GM12891 (cell line): ENCODE data around the gene HOXA3.

Experiments
- DNase-seq: peaks from one replicate; pipeline ENCODE4 v3.0.0; 2011; ENCODE audit warnings: low spot score; ENCODE audit not compliant: insufficient read length
- FAIRE-seq: peaks from 2 replicates; lab custom pipeline; 2011; peaks lifted over from hg19 to GRCh38; lab: Jason Lieb, UNC
- PAX5 ChIP-seq: IDR thresholded peaks from 2 replicates; pipeline ENCODE4 v1.6.1; 2011; ENCODE audit warnings: low read length, moderate library complexity, mild to moderate bottlenecking; ENCODE audit not compliant: insufficient read depth, severe bottlenecking
- POLR2A ChIP-seq: IDR thresholded peaks from 2 replicates; pipeline ENCODE4 v1.6.1; 2011; ENCODE audit warnings: low read depth, low read length, control low read depth
- POLR2AphosphoS5 ChIP-seq: IDR thresholded peaks from 2 replicates; pipeline ENCODE4 v1.6.1; 2011; ENCODE audit warnings: low read depth, low read length, control low read depth
- POU2F2 ChIP-seq: IDR thresholded peaks from 2 replicates; pipeline ENCODE4 v1.6.1; 2011; ENCODE audit warnings: low read depth, mild to moderate bottlenecking, control low read depth, low read length, moderate library complexity
- SPI1 ChIP-seq: IDR thresholded peaks from 2 replicates; pipeline ENCODE4 v1.6.1; 2011; ENCODE audit warnings: low read depth, low read length, control low read depth
- TAF1 ChIP-seq: IDR thresholded peaks from 2 replicates; pipeline ENCODE4 v1.6.1; 2011; ENCODE audit warnings: low read depth, low read length, control low read depth

The HOXA3 gene

GRCh38 chr7:27123007-27123476 lies 29.3 kb downstream of the HOXA3 start:
- no peak for DNase-seq
- TF ChIP-seq TAF1: no peak
- no peak for TF ChIP-seq POLR2AphosphoS5
- TF ChIP-seq SPI1: no peak
- no peak for TF ChIP-seq POLR2A
- TF ChIP-seq POU2F2: no peak
- FAIRE-seq: no peak

- TF ChIP-seq PAX5: no peak
- TF ChIP-seq POU2F2: no peak
- no peak for TF ChIP-seq POLR2A
- TF ChIP-seq POLR2AphosphoS5: no peak
- TF ChIP-seq TAF1: no peak
- no peak for TF ChIP-seq SPI1
- FAIRE-seq: no peak
- DNase-seq: no peak
Measured at GRCh38 chr7:27122077-27122910, 30.1 kb downstream of the HOXA3 start.

- TF ChIP-seq TAF1 (no peak), POLR2A (no peak), POU2F2 (no peak), POLR2AphosphoS5 (no peak)
- FAIRE-seq: no peak
- no peak for DNase-seq
Measured at GRCh38 chr7:27121684-27122076, 30.7 kb downstream of the HOXA3 start.

- no peak for DNase-seq
- no peak for FAIRE-seq
- TF ChIP-seq POLR2A: no peak
Measured at GRCh38 chr7:27119412-27119911, 32.9 kb downstream of the HOXA3 start.

- no peak for DNase-seq
- FAIRE-seq: no peak
- TF ChIP-seq PAX5 (no peak), POLR2AphosphoS5 (no peak), SPI1 (no peak), POU2F2 (no peak), POLR2A (no peak), TAF1 (no peak)
Measured at GRCh38 chr7:27118580-27118979, 33.8 kb downstream of the HOXA3 start.

GRCh38 chr7:27117887-27118491 lies 34.4 kb downstream of the HOXA3 start:
- DNase-seq (no peak), FAIRE-seq (no peak)
- no peak for TF ChIP-seq PAX5
- TF ChIP-seq POU2F2: no peak
- TF ChIP-seq POLR2A: no peak
- no peak for TF ChIP-seq SPI1
- no peak for TF ChIP-seq POLR2AphosphoS5
- no peak for TF ChIP-seq TAF1

- DNase-seq (no peak), FAIRE-seq (no peak)
- TF ChIP-seq POLR2AphosphoS5: no peak
- TF ChIP-seq PAX5: no peak
- TF ChIP-seq SPI1: no peak
- no peak for TF ChIP-seq POLR2A
- TF ChIP-seq TAF1: no peak
Measured at GRCh38 chr7:27116962-27117886, 35.2 kb downstream of the HOXA3 start.

- FAIRE-seq (no peak), DNase-seq (no peak)
- TF ChIP-seq PAX5: no peak
Measured at GRCh38 chr7:27116031-27116961, 36.1 kb downstream of the HOXA3 start.
